Hematopoietic multipotent progenitor cell treated with erythropoietin and hydrocortisone succinate and interleukin-3 and kit ligand, for 6 days (in vitro differentiated cells): ENCODE measurements around the gene FBXL12.
"Not testable (repeated sequence)": the region's sequence is repeated elsewhere in the genome, so short reads cannot be mapped to it uniquely, and the experiment has no call there.

Source experiments
- DNase-seq: peaks from one replicate; pipeline ENCODE4 v3.0.0-alpha.2; 2015

The FBXL12 gene

GRCh38 chr19:9836021-9836420 is 17.1 kb upstream of the FBXL12 start:
- DNase-seq, result peak; percentile 80

- no peak for DNase-seq
Measured at GRCh38 chr19:9835507-9835949, 16.6 kb upstream of the FBXL12 start.

DNA sequence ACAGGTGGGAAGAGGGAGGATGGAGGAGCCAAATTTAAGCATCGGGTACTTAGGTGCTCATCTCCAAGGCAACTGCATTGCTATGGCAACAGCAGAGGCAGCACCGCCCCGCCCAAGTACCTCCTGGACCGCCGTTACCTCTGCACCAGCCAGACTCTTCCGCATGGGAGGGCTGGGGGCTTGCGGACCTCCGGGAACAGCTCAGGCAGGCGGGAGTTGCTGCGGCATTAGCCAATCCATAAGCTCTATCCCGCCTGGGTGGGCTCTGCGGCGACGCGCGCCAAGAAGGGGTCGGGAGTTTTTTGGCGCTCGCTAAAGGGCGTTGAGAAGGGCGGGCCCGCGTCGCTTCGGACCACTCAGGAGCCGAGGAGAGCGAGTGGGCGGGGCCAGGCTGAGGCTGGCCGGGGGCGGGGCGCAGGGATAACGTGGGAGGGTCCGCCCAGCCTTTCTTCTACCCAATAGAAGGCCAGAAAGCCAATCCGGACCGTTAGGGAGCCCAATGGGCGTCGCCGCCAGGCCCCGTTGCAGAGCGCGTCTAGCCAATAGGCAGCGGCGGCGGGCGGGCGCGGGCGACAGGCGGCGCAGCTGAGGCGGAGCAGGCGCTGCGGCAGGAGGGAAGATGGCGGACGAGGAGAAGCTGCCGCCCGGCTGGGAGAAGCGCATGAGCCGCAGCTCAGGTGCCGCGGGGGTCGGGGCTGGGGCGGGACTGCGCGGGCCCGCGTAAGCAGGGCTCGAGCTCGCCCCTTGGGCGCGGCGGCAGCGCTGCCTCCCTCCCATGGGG is 16.0 kb upstream of the FBXL12 start, which contains the start of gene PIN1:
PIN1 (plus strand) TSS at position 593 of the 781 bp plus-strand sequence; CDS start at position 620, 27 bp downstream.
- peak; percentile 100 for DNase-seq

GRCh38 chr19:9834307-9834725 is 15.4 kb upstream of the FBXL12 start:
- no peak for DNase-seq

DNA sequence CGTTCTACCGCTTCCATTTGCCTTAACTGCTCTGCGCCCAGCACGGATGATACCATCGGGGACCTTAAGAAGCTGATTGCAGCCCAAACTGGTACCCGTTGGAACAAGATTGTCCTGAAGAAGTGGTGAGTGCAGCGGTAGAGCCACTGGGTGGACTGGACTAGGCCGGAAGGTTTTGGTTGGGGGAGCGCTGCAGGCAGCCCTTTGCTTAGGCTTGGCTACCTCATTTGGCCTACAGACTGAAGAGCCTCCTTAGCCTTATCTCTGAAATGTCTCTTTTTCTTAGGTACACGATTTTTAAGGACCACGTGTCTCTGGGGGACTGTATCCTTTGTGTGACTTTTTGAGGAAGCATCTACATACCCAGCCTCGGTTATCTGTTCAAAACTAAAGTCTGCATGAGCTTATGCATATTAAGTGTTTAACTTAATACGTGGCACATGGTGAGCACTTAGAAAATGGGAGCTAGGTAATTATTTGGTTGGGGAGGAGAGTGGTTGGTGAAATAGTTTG is 9.7 kb upstream of the FBXL12 start:
- peak; percentile 21 for DNase-seq

- DNase-seq, result peak; percentile 98
Measured at GRCh38 chr19:9827289-9828238, 8.7 kb upstream of the FBXL12 start, which contains the start of gene UBL5. Gene UBL5, plus strand, starts transcription at chr19:9827918. Its CDS starts 420 bp downstream, at chr19:9828338.

- no peak for DNase-seq
Measured at GRCh38 chr19:9823816-9824215, 4.9 kb upstream of the FBXL12 start.

GRCh38 chr19:9820034-9820433 is 1.2 kb upstream of the FBXL12 start:
- not testable (repeated sequence) for DNase-seq

- no peak for DNase-seq
Measured at GRCh38 chr19:9819596-9819909, 674 bp upstream of the FBXL12 start.

GRCh38 chr19:9818175-9818733 is 625 bp downstream of the FBXL12 start:
- DNase-seq, result no peak

GRCh38 chr19:9811139-9811538 is 7.7 kb downstream of the FBXL12 start:
- DNase-seq, result no peak

DNA sequence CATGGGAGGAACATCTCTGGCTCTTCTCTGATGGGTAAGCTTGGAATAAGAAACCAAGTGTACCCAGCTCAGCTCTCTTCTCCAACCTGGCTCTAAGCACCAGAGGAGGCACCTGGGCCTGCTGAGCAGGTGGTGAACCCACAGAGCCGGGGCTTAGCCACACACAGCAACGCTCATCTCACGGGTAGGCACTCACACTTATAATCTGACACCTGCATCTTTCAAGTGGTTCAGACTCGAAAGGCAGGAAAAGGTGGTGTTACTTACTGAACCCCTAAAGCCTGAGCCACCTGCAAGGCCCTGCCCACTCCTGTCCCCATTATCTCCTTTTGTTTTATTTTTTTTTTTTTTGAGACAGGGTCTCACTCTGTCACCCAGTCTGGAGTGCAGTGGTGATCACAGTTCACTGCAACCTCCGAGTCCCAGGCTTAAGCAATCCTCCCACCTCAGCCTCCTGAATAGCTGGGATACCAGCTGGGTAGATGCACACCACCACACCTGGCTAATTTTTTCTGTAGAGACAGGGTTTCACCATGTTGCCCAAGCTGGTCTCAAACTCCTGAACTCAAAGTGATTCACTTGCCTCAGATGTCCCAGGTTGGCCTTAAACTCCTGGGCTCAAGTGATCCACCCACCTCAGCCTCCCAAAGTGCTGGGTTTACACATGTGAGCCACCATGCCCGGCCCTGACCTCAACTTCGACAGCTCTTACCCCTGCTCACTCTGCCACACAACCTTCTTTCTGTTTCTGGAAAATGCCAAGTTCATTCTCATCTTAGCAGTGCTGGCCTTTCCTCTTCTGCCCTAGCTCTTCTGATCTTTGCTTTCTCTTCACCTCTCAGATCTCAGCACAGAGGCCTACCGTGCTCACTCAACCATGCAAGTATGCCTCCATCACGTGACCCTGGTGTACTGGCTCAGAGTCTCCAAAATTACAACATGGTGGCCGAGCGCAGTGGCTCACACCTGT is 9.7 kb downstream of the FBXL12 start:
- no peak for DNase-seq

GRCh38 chr19:9806803-9807202 is 12.1 kb downstream of the FBXL12 start:
- DNase-seq, result no peak

DNA sequence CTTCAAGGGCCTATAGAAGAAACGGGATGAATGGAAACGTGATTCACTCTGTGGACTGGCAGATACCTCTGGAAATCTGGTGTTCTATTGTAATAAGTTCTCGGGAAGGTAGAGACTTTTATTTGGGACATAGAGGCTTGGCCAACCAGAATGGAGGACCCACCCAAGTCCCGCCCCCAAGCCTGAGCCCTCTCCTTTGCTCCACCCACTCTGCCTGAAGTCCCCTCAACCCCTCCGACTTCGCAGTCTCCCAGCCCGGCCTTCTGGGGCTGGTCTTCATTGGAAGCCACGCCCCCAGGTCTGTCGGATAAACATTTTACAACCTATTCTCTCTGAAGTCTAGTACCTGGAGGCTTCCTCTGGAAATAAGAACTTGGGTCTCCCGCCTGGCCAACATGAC is 16.9 kb downstream of the FBXL12 start:
- no peak for DNase-seq

DNA sequence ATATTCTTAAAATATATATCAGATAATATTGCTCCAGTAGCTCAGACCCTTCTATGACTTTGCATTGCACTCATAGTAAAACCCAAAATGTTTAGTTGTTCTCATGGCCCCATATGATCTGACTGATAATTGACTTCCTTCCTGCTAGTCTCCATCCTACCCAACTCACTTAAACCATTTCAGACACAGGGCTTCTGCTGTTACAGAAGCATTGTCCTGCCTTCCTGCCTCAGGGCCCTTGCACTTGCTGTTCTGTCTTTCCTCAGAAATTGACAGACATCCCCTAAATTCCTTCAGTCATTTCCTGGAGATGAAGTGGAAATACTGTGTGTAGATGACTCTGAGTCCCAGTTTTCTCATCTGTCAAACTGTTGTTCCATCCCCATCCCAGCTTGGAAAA is 19.7 kb downstream of the FBXL12 start:
- DNase-seq, result no peak

- DNase-seq, result no peak
Measured at GRCh38 chr19:9797871-9798270, 21.0 kb downstream of the FBXL12 start.

GRCh38 chr19:9796113-9796773 is 22.6 kb downstream of the FBXL12 start:
- DNase-seq, result peak; percentile 97

DNA sequence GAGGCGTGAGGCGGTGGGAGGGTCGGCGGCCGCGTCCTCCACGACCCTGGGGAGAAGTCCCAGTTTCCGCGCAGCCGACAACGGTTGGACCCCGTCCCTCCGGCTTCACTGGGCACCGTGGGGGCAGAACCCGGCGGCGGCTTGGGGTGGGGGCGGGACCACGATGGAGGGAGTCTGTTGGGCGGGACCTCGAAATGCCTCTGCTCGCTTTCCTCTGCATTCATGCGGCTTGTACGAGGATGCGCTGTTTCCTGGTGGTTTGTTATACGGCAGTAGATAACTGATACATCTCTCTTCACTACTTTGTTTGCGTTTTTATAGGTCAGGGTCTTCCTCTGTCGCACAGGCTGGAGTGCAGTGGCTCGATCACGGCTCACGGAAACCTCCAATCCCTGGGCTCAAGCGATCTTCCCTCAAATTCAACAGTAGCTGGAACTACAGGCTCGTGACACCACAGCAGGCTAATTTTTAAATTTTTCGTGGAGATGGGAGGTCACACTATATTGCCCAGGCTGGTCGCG is 25.7 kb downstream of the FBXL12 start:
- DNase-seq, result peak; percentile 82

DNA sequence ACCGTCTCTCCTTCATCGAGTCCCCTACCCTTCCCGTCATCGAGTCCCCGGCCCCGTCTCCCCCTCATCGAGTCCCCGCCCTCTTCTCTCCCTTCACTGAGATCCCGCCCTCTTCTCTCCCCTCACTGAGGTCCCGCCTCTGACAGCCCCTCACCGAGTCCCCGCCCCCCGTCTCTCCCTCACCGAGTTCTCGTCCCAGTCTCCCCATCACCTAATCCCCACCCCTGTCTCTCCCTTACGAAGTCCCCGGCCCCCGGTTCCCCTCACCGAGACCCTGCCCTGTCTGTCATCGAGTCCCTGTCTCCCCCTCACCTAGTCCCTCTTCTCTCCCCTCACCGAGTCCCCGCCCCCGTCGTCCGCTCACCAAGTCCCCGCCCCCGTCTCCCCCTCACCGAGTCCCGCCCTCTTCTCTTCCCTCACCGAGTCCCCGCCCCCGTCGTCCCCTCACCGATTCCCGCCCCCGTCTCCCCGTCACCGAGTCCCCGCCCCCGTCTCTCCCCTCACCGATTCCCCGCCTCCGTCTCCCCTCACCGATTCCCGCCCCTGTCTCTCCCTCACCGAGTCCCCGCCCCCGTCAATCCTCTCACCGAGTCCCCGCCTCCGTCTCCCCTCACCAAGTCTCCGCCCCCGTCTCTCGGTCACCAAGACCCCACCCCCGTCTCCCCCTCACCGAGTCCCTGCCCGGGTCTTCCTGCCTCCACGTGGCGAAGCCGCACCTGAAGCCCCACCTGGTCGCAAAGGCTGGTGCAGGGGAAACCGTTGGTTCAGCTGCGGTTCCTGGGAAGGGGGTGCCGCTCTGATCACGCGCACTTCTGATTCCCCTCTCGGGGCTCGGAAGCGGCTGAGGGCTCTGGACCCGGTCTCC is 26.4 kb downstream of the FBXL12 start:
- DNase-seq, result peak; percentile 98
